ENCODE measurements around the gene SCAF1. TPM values are rescaled to one million over a fixed set of nuclear protein-coding genes. Genes with fewer than 3 reads are reported as not detected.

The SCAF1 gene
- total RNA-seq, 2 donors from 2014 or later: 75.8 to 106 TPM

GRCh38 chr19:49685845-49686332 is 43.9 kb downstream of the SCAF1 start:
- Mint-ChIP-seq H3K36me3 (peaks cover 8% of the 10 kb centered on the region), H3K4me1 (ENCODE audit: low read depth in 2 of 2) (peaks cover 14 to 35% of the 10 kb centered on the region in 2 donors), H3K27ac (no peak overlapping the region)

GRCh38 chr19:49686503-49687088 is 44.6 kb downstream of the SCAF1 start:
- peaks cover 8% of the 10 kb centered on the region for H3K36me3 Mint-ChIP-seq

More at GRCh38 chr19:49685845-49686332, 43.9 kb downstream of the SCAF1 start:
- H3K27me3 Mint-ChIP-seq: peaks cover 7% of the 10 kb centered on the region in 2 donors
- DNase-seq (ENCODE audit: low spot score) (no peak), ATAC-seq (no peak)
- H3K9me3 Mint-ChIP-seq: no peaks in the 10 kb centered on the region
- H3K4me3 Mint-ChIP-seq: no peak overlapping the region

GRCh38 chr19:49687150-49687549 is 45.1 kb downstream of the SCAF1 start:
- H3K36me3 Mint-ChIP-seq: peaks cover 8% of the 10 kb centered on the region
- H3K27ac Mint-ChIP-seq: no peak overlapping the region
- no peak for ATAC-seq

More at GRCh38 chr19:49686503-49687088, 44.6 kb downstream of the SCAF1 start:
- DNase-seq (ENCODE audit: low spot score): no peak
- Mint-ChIP-seq H3K4me1 (ENCODE audit: low read depth in 2 of 2) (peaks cover 16 to 34% of the 10 kb centered on the region in 2 donors), H3K27ac (no peak overlapping the region), H3K9me3 (no peaks in the 10 kb centered on the region), H3K4me3 (no peak overlapping the region), H3K27me3 (peaks cover 8 to 9% of the 10 kb centered on the region in 2 donors)
- no peak for ATAC-seq

GRCh38 chr19:49687566-49688316 is 45.7 kb downstream of the SCAF1 start:
- Mint-ChIP-seq H3K4me1 (ENCODE audit: low read depth in 2 of 2) (peaks cover 13 to 28% of the 10 kb centered on the region in 2 donors), H3K4me3 (no peak overlapping the region), H3K36me3 (peaks cover 8% of the 10 kb centered on the region), H3K27ac (no peak overlapping the region), H3K9me3 (no peaks in the 10 kb centered on the region), H3K27me3 (peaks cover 9 to 11% of the 10 kb centered on the region in 2 donors)
- no peak for DNase-seq (ENCODE audit: low spot score)
- ATAC-seq: no peak

More at GRCh38 chr19:49687150-49687549, 45.1 kb downstream of the SCAF1 start:
- Mint-ChIP-seq H3K27me3 (peaks cover 8 to 9% of the 10 kb centered on the region in 2 donors), H3K9me3 (no peaks in the 10 kb centered on the region), H3K4me1 (ENCODE audit: low read depth in 2 of 2) (peaks cover 16 to 30% of the 10 kb centered on the region in 2 donors), H3K4me3 (no peak overlapping the region)
- DNase-seq (ENCODE audit: low spot score): no peak

- peaks cover 13 to 27% of the 10 kb centered on the region in 2 donors for H3K4me1 Mint-ChIP-seq (ENCODE audit: low read depth in 2 of 2)
- DNase-seq (ENCODE audit: low spot score) (no peak), ATAC-seq (no peak)
- no peaks in the 10 kb centered on the region for H3K9me3 Mint-ChIP-seq
- peaks cover 9 to 11% of the 10 kb centered on the region in 2 donors for H3K27me3 Mint-ChIP-seq
- H3K4me3 Mint-ChIP-seq: no peak overlapping the region
- H3K36me3 Mint-ChIP-seq: peaks cover 8% of the 10 kb centered on the region
- H3K27ac Mint-ChIP-seq: no peak overlapping the region
Measured at GRCh38 chr19:49688531-49689132, 46.6 kb downstream of the SCAF1 start.

DNA sequence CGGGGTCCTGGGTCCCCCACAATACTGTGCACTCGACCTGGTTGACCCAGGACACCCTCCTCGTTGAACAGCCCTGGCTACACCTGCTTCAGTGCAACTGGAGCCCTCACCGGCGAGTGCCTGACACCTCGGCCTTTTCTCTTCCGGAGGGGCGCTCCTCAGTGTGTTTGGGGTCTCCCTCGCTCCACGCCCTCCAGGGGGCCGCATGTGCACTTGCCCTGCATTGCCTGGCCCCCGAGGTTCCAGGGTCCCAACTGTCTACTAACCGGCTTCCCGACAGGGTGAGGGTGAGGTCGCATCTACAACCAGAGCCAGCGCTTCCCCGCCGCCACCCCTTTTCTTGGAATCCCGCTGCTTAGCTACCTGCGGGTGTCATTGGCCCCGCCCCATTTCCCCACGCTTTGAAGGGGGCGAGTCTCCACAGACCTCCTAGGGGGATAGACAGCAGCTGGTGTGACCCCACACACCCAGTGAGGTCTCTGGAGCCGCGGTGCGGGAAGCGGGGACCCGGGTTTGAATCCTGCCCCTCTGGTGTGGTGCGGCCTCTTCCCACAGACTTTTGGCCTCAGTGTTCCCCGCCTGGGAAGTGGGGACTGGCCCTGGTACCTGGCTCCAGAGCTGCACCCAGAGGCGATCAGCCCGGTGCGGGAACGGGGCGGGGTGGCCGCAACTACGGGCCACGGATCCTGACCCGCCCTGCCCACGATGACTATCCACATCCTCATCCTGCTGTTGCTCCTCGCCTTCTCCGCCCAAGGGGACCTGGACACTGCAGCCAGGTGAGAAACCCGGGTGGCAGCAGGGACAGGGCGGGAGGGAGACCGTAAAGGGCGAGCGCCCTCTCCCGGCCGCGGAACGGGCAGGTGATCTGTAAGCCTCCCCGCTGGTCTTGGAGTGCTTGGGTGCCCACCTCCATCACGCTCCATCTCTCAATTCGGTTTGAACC is 47.4 kb downstream of the SCAF1 start, which contains the start of gene ADM5:
Gene ADM5, plus strand, starts transcription at position 462 of the 946 bp plus-strand sequence. Its CDS starts 244 bp downstream, at position 706.
- peak within 1 kb of the TSS; percentile 44 to 47 for H3K27ac Mint-ChIP-seq
- H3K27me3 Mint-ChIP-seq: peaks cover 9 to 11% of the 10 kb centered on the region in 2 donors
- H3K4me3 Mint-ChIP-seq: peak within 1 kb of the TSS; percentile 76
- H3K4me1 Mint-ChIP-seq (ENCODE audit: low read depth in 2 of 2): peaks cover 13 to 20% of the 10 kb centered on the region in 2 donors
- ATAC-seq (peak in 1 of 2 donors; percentile 38), DNase-seq (ENCODE audit: low spot score) (no peak)
- peaks cover 8% of the 10 kb centered on the region for H3K36me3 Mint-ChIP-seq
- H3K9me3 Mint-ChIP-seq: no peaks in the 10 kb centered on the region

GRCh38 chr19:49690079-49690655 is 48.2 kb downstream of the SCAF1 start:
- Mint-ChIP-seq H3K27ac (peak overlapping the region; percentile 44 to 47), H3K4me3 (peak overlapping the region; percentile 76), H3K27me3 (peaks cover 9 to 11% of the 10 kb centered on the region in 2 donors), H3K9me3 (no peaks in the 10 kb centered on the region), H3K4me1 (ENCODE audit: low read depth in 2 of 2) (peaks cover 13 to 20% of the 10 kb centered on the region in 2 donors), H3K36me3 (peaks cover 8% of the 10 kb centered on the region)
- DNase-seq (ENCODE audit: low spot score) (no peak), ATAC-seq (peak in 1 of 2 donors; percentile 3)

GRCh38 chr19:49690656-49691242 is 48.7 kb downstream of the SCAF1 start, which contains the start of gene CPT1C:
Gene CPT1C, plus strand, starts transcription at chr19:49691116. Its CDS starts 1,137 bp downstream, at chr19:49692253.
- Mint-ChIP-seq H3K27me3 (peaks cover 9 to 11% of the 10 kb centered on the region in 2 donors), H3K36me3 (peaks cover 4% of the 10 kb centered on the region), H3K4me1 (ENCODE audit: low read depth in 2 of 2) (peaks cover 13 to 16% of the 10 kb centered on the region in 2 donors), H3K27ac (peak within 1 kb of the TSS; percentile 44 to 47), H3K4me3 (peak within 1 kb of the TSS; percentile 76), H3K9me3 (no peaks in the 10 kb centered on the region)
- DNase-seq (ENCODE audit: low spot score) (no peak), ATAC-seq (peak; percentile 41 to 75)

DNA sequence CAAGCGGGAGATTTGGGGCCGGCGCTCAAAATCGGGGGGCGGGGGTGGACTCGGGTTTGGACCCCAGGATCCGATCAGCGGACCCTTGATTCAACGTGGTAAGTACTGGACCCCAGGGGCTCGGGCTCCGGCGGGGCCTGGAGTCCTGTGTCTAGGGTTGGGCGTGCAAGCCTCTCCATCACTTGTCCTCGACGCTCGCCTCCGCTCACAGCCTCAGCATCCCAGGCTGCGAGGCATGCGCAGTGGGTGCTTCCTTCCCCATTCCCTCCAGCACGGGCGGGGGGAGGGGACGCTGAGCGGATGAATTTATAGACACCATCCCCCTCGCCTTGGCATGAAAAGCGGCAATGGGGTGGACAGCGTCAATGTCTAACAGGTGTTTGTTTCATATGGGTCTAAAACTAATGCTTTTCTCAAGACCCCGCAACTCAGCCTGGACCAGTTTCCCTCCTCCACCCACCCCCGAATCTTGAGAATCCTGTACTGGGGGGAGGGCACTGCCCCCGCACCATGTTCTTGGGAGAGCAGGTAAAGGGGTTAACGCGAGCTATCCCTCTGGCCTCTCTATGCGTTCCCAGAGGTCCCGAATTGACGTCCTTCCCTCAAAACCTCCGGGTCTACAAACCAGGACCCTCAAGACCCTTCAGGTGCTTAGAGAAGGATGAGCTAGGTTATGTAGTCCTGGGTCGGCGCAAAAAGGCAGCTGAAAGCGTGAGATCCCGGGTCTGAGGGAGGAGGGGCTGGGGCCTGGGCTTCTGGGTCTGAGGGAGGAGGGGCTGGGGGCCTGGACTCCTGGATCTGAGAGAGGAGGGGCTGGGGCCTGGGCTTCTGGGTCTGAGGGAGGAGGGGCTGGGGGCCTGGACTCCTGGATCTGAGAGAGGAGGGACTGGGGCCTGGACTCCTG is 49.5 kb downstream of the SCAF1 start:
- DNase-seq (ENCODE audit: low spot score) (no peak), ATAC-seq (peak in 1 of 2 donors; percentile 36)
- Mint-ChIP-seq H3K4me3 (peak overlapping the region; percentile 76), H3K27me3 (peaks cover 9 to 11% of the 10 kb centered on the region in 2 donors), H3K36me3 (peaks cover 4% of the 10 kb centered on the region), H3K4me1 (ENCODE audit: low read depth in 2 of 2) (peaks cover 13 to 15% of the 10 kb centered on the region in 2 donors), H3K9me3 (no peaks in the 10 kb centered on the region), H3K27ac (peak overlapping the region in 1 of 2 donors; percentile 47)

DNA sequence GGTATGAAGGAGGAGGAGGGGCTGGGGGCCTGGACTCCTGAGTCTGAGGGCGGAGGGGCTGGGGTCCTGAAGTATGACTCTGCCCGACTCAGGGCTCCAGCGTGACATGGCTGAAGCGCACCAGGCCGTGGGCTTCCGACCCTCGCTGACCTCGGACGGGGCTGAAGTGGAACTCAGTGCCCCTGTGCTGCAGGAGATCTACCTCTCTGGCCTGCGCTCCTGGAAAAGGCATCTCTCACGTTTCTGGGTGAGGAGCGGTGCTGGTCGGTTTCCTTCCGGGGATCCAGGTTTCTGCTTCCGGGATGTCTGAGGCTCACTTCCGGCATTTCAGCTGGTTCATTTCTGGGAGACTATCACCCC is 50.1 kb downstream of the SCAF1 start:
- Mint-ChIP-seq H3K27me3 (peaks cover 9 to 11% of the 10 kb centered on the region in 2 donors), H3K9me3 (no peaks in the 10 kb centered on the region), H3K4me1 (ENCODE audit: low read depth in 2 of 2) (peaks cover 13 to 15% of the 10 kb centered on the region in 2 donors), H3K4me3 (no peak overlapping the region), H3K36me3 (peaks cover 4% of the 10 kb centered on the region), H3K27ac (no peak overlapping the region)
- no peak for DNase-seq (ENCODE audit: low spot score)
- no peak for ATAC-seq

- Mint-ChIP-seq H3K27me3 (peaks cover under 1 to 4% of the 10 kb centered on the region in 2 donors), H3K4me3 (no peak overlapping the region), H3K27ac (no peak overlapping the region), H3K4me1 (ENCODE audit: low read depth in 2 of 2) (peaks cover 0 to under 1% of the 10 kb centered on the region in 2 donors), H3K36me3 (no peaks in the 10 kb centered on the region), H3K9me3 (no peaks in the 10 kb centered on the region)
- ATAC-seq: no peak
- DNase-seq (ENCODE audit: low spot score): no peak
Measured at GRCh38 chr19:49696115-49696514, 54.1 kb downstream of the SCAF1 start.
